ENCODE results near the gene SUV39H2.
"Not testable (repeated sequence)": the region's sequence is repeated elsewhere in the genome, so short reads cannot be mapped to it uniquely, and the experiment has no call there.

The SUV39H2 gene

DNA sequence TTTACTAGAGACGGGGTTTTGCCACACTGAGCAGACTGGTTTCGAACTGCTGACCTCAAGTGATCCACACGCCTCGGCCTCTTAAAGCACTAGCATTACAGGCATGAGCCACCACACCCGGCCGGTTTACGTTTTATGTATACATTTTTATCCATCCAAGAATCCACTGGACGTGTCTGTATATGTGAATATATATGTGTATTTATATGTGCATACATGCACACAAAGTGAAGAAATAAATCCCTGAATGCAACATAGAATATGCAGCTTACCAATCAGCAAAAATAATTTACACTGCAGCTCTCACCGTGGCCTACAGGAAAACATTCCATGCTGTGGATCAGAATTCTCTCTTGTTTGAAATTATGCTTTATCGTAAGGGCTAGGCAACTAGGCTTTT, 51.9 kb downstream of the SUV39H2 start:
- DNase-seq: no peak

DNA sequence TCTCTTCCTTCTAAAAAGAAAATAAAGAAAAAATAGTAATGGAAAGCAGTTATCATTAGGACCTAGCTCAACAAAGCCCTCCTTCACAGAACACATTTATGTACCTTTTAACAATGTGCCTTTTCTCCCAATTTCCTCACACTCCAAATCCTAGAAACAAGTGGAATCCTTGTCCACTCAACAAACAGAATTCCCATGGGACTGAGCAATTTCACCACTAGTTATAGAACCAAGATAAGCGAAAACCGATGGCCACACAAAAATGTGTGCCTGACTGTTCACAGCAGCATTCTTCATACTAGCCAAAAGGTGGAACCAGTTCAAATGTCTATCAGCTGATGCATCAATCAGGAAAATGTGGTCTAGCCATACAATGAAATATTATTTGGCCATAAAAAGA, 57.9 kb downstream of the SUV39H2 start:
- no peak for DNase-seq

DNA sequence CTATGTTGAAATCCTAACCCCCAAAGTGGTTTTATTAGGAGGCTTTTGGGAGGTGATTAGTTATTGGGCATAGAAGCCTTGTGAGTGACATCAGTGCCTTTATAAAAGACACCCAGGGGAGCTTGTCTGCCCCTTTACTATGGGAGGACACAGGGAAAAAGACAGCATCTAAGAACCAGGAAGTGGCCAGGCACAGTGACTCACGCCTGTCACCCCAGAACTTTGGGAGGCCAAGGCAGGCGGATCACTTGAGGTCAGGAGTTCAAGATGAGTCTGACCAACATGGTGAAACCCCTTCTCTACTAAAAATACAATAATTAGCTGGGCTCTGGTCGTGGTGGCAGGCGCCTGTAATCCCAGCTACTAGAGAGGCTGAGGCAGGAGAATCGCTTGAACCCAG, 60.3 kb downstream of the SUV39H2 start:
- DNase-seq: not testable (repeated sequence)

DNA sequence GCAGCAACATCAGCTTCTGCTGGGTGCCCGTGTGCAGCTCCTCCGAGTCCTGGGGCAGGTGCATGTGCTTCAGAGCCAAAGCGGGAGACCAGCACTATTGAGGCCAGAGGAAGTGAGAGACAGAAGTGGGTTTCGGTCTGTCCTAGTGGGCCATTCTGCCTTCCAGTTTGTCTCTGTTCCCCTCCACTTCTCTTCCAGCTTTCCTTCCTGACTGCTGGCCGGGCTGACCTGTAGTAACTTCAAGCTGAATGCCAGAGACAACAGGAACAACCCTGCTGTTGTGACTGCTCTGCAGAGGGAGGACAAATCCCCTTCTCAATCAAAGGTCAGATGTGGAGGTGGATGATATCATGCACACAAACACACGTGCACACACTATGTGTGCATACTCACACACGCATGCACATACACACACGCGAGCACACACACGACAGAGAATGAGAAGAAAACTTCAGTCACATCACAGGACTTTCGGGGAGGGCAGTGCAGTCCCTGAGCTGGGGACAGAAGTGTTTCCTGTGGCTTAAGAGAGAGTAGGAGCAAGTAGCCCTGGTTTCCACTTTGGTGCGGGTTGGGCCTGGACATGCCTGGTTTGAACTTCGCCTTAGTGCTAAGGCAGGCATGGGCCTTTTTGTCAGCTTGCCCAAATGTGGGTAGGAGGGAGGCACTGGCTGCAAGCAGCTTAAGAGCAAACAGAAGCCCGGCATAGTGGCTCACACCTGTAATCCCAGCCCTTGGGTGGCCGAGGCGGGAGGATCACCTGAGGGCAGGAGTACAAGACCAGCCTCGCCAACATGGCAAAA, 63.7 kb downstream of the SUV39H2 start:
- not testable (repeated sequence) for DNase-seq

DNA sequence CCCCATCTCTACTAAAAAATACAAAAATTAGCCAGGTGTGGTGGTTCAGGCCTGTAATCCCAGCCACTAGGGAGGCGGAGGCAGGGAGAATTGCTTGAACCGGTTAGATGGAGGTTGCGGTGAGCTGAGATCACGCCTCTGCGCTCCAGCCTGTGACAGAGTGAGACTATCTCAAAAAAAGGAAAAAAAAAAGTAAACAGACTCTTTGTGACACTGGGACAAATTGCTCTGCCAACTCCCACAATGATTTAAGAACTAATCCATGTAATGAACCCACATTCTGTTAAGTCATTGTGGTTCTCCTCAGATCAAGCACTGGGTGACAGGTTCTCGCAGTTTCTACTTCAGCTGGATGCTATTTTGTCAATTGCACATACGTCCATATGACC, 64.3 kb downstream of the SUV39H2 start:
- not testable (repeated sequence) for DNase-seq

DNA sequence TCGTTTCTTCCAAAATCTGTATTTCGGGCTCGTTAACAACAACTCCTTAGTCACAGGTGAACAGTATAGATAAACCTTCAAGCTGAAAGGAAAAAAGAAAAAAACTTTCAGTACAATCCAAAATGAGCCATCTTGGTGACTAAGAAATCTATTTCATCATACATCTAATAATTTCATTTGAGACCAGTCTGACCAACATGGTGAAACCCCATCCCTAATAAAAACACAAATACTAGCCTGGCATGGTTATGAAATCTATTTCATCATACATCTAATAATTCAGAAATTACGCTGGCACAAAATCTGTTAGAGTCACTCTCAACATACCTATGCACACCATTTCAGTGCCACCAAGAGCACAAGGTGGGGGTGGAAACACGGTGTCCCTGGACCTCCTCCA, 66.4 kb downstream of the SUV39H2 start:
- DNase-seq: no peak

DNA sequence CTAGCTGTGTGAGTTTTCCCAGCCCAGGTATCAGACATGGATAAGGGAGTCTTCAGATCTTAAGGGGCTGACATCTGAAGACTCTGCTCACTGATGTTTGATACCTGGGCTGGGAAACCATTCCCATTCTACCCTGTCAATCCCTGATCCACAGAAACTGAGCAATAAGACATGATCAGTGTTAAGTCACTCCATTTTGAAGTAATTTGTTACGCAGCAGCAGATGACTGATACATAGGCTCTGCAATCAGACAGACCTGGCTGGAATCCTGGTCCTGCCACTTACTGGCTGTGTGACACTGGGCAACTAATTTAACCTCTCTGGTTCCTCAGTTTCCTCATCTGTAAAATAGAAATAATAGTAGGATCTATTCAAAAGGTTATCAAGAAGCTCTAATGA, 68.6 kb downstream of the SUV39H2 start:
- DNase-seq: no peak

DNA sequence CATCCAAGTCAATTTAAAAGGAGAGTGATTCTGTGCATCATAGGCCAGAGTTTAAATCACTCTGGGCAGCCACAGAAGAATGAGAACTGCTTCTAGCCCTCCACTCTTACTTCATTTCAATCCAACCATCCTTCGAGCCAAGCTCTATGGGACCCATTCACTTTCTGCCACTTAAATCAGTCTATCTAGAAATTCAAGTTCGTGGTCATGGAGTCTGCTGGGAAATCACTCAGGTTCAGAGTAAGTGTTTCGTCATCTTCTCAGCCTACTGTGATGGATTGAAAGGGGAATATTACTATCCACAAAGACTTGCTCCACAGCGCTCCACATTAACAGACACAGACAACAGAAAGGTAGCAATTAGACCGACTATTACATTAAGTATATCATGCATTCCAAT, 70.6 kb downstream of the SUV39H2 start:
- no peak for DNase-seq

DNA sequence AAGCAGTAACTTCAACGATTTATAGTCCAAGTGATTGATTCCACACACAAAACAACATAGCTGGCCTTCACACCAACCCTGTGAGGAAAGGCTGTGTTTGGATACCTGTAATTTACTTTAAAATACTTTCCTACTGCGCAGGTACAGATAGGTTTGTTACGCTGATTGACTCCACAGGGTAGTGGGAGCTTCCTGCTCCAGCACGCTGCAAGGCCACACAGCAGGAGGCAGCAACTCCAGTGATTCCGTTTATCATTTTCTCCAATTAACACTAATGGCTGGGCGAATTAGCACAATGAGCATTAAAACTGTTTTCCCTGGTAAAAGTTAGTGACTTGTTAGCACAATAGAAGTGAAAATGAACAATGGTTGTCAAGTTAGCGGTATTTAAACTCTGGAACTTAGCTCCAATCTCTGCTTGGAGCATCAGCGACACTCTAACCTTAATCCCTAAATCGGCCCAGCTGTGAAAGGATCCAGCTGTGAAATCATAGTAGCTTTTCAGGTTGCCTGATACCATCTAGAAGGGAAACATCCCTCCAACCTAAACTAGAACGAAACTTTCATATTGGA, 74.3 kb downstream of the SUV39H2 start:
- DNase-seq: no peak

DNA sequence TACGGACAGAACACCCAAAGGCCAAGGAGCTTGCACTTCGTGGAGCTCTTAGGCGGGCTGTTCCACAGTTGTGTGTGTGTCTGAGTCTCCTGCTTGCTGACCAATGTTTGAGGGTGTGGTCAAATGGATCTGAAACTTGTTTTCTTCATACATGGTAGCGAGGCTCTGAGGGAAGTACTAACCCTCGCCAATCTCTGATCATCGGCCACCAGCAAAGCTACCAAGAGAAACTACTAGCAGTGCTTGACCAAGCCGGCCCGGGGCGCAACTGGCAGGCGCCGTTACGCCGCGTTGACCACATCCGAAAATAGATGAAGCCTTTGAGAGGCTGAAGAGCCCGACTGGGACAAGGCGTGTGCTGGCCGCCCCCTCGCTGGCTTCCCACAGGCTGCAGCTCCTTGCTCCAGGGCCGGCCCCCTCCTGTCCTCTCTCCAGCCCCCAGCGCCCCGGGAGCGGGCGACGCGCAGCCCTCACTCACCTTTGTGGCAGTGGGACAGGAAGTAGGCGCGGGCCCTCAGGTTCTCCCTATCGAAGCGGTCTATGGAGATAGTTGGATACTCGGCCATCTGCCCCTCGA, 74.8 kb downstream of the SUV39H2 start:
- peak in 12 of 56 donors; percentile 37 to 72 (median 52) for DNase-seq
